Measurements from ENCODE around the gene PSME1. TPM values are rescaled to one million over a fixed set of nuclear protein-coding genes. Genes with fewer than 3 reads are reported as not detected.

The PSME1 gene
- total and polyA plus RNA-seq, 2 of the 13 experiments (the other 11 are each of a cell fraction or from before 2014, with no cell fraction given), result 159 to 608 TPM

GRCh38 chr14:24186831-24187538 lies 51.0 kb downstream of the PSME1 start (continued):
- TF ChIP-seq DNMT1 (CRISPR knock-in tag; IDR thresholded peaks at IDR 0.05) (0 out of 2 replicates have a peak, but pooled peaks have one; percentile 76), ZBTB42 (CRISPR knock-in tag; IDR thresholded peaks at IDR 0.05) (no peak), ZNF280B (CRISPR knock-in tag; IDR thresholded peaks at IDR 0.05; ENCODE audit: borderline replicate concordance) (peak; percentile 44; the same call in 1 of the 2 replicates), ZNF713 (CRISPR knock-in tag; IDR thresholded peaks at IDR 0.05) (no peak), ZNF768 (CRISPR knock-in tag; IDR thresholded peaks at IDR 0.05) (peak; percentile 31; the same call in 1 of the 2 replicates), ZNF776 (CRISPR knock-in tag; IDR thresholded peaks at IDR 0.05) (peak; percentile 51; the same call in 1 of the 2 replicates), RAD21 (CRISPR knock-in tag; IDR thresholded peaks at IDR 0.05) (no peak), ZXDC (CRISPR knock-in tag; IDR thresholded peaks at IDR 0.05) (no peak), MED8 (CRISPR knock-in tag; IDR thresholded peaks at IDR 0.05; ENCODE audit: insufficient replicate concordance) (peak; percentile 21)

Measured in HepG2 (cell line).